Spleen (tissue), 11 donors: ENCODE measurements around the gene GIMD1. TPM values are rescaled to one million over a fixed set of nuclear protein-coding genes. Genes with fewer than 3 reads are reported as not detected.

Experiments
- DNase-seq: peaks from one replicate; pipeline ENCODE4 v3.0.0-alpha.2; 2020
- H3K27ac ChIP-seq, 8 donors: fragments of 200-600 bp; sonication (generic) in 7 of 8; 1 replicate in 4 of 8; 2 replicates in 4 of 8; pipeline versions ENCODE4 v1.5.0 to v1.8.0; 2016 to 2021; ENCODE audit warnings: inconsistent platforms in 4 of 8, mild to moderate bottlenecking in 4 of 8, moderate library complexity in 1 of 8
- H3K27me3 ChIP-seq, 7 donors: fragments of 200-600 bp; sonication (generic) in 6 of 7; replicated peaks in 1 of 7; 1 replicate in 4 of 7; 2 replicates in 3 of 7; pipeline versions ENCODE4 v1.5.0 to v1.8.0; 2016 to 2021; ENCODE audit warnings: inconsistent platforms in 3 of 7, mild to moderate bottlenecking in 1 of 7
- H3K36me3 ChIP-seq, 6 donors: fragments of 200-600 bp; sonication (generic) in 5 of 6; 1 replicate in 4 of 6; 2 replicates in 2 of 6; pipeline versions ENCODE4 v1.5.0 to v1.8.0; 2016 to 2021; ENCODE audit warnings: inconsistent platforms in 2 of 6
- H3K4me1 ChIP-seq, 6 donors: fragments of 200-600 bp; sonication (generic) in 5 of 6; 1 replicate in 3 of 6; 2 replicates in 3 of 6; pipeline versions ENCODE4 v1.5.0 to v1.8.0; 2016 to 2021; ENCODE audit warnings: inconsistent platforms in 3 of 6
- H3K4me3 ChIP-seq, 8 donors: fragments of 200-600 bp; sonication (generic) in 7 of 8; 1 replicate in 4 of 8; 2 replicates in 4 of 8; pipeline versions ENCODE4 v1.5.0 to v1.8.0; 2016 to 2021; ENCODE audit warnings: inconsistent platforms in 4 of 8, mild to moderate bottlenecking in 4 of 8, moderate library complexity in 2 of 8
- H3K9me3 ChIP-seq, 8 donors: fragments of 200-600 bp; sonication (generic) in 7 of 8; 1 replicate in 4 of 8; 2 replicates in 4 of 8; pipeline versions ENCODE4 v1.5.0 to v1.8.0; 2016 to 2021; ENCODE audit warnings: inconsistent platforms in 4 of 8
- CTCF ChIP-seq, 11 experiments: fragments of 200-600 bp in 7 of 11; fragments of 450-650 bp in 4 of 11; sonication (generic) in 4 of 11; IDR thresholded peaks in 8 of 11; conservative IDR thresholded peaks in 3 of 11; 1 replicate in 7 of 11; 2 replicates in 4 of 11; pipeline versions ENCODE4 v1.4.0 to v1.8.0; 2016 to 2021; ENCODE audit warnings: antibody characterized with exemption in 11 of 11, inconsistent platforms in 4 of 11, mild to moderate bottlenecking in 1 of 11
- POLR2A ChIP-seq, 3 donors: fragments of 450-650 bp; IDR thresholded peaks; one replicate each; pipeline ENCODE4 v1.5.1; 2017; ENCODE audit warnings: antibody characterized with exemption in 3 of 3, mild to moderate bottlenecking in 1 of 3
- POLR2AphosphoS5 ChIP-seq, 3 donors: sonication (generic); formaldehyde crosslinking; IDR thresholded peaks; one replicate each; pipeline ENCODE4 v1.5.1; 2017; ENCODE audit warnings: antibody characterized with exemption in 3 of 3
- WGBS, 5 donors: extraction: QIAGEN DNeasy Blood & Tissue Kit in 3 of 5; methylation state at CpG; one replicate each; pipeline versions ENCODE4 v1.1.5 to v1.1.7; 2013 to 2018; 5-methylcytosine and 5-hydroxymethylcytosine counted together
- intact Hi-C: fragments of 100-400 bp; cut with DNase I; formaldehyde crosslinking; loops from one replicate; pipeline ENCODE4 v1.15.0; 2023; ENCODE audit warnings: low total_unique reads
- polyA plus RNA-seq, 3 donors: library from polyadenylated mRNA; stranded (reverse); fragments of 200-250 nt; gene quantifications; one replicate each; pipeline ENCODE4 v1.2.1, GENCODE V29; 2013
- total RNA-seq, 7 donors: library from RNA; depleted of rRNA in 3 of 7; stranded (reverse); fragments of >200 nt in 3 of 7; fragmentation: NEBNext Ultra II Directional in 4 of 7; extraction: Animal tissue kit (Norgen Biotek cat#: 25700) in 4 of 7; gene quantifications; one replicate each; pipeline versions ENCODE4 v1.1.0 to v1.2.1, GENCODE V29; 2016 to 2021
- donor health status: healthy with polysubstance abuse.
- donor health status: DM: no; HTN: no; CAD: no; lungs with moderate emphysema.
- donor health status: DM: no; HTN: no; CAD: no.
- donor health status: Bipolar disorder and iron deficiency.
- donor health status: healthy.
- donor health status: DM: no; HTN: no; CAD: no.
- donor health status: DM: yes; HTN: yes; CAD: no.

GIMD1 gene
- total and polyA plus RNA-seq, 10 donors, result not detected

DNA sequence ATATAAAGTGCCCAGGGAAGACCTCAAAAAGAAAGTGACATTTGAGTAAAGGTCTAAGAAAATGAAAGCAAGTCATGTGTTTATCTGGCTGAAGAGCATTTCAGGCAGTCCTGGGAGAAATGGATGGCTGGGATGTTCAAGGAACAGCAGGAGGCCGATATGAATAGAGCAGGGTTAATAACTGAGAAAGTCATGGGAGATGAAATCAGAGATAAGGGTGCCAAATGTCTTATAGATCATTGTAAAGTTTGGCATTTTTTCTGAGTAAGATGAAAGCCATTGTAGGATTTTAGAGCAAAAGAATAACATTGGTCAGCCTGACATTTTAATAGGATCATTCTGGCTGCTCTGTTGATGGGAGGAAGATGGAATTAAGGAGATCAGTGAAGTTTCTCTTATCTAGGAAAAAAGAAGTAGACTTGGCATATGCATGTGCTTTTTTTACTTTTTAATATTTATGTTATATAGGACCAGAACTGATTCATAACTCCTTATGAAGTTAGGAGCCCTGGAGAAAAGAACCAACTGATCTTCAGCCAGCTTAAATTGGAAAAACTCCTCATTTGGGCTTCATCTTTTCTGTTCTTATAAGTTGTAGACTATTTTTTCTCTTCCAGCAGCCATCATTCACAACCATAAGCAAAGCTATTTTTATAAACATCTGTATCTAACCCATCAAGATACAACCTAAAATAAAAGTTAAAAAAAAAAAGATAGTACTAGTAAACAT lies 33.7 kb downstream of the GIMD1 start:
- 91 to 97% (median 94%) methylated on average over 1 of the region's 1 CpG for WGBS, 5 donors
- TF ChIP-seq POLR2AphosphoS5 (IDR thresholded peaks at IDR 0.05) (no peak), POLR2A (IDR thresholded peaks at IDR 0.05) (no peak), CTCF (IDR thresholded peaks at IDR 0.05 in 8 of 11, conservative IDR thresholded peaks at IDR 0.05 in 3 of 11) (no peak)
- no peak for DNase-seq
- no peak overlapping the region for H3K4me3 ChIP-seq
- H3K36me3 ChIP-seq, result peaks cover 8 to 100% (median 86%) of the 10 kb centered on the region in 6 donors
- intact Hi-C loops, result no loop called here
- no peaks in the 10 kb centered on the region for H3K4me1 ChIP-seq
- no peaks in the 10 kb centered on the region for H3K27me3 ChIP-seq
- H3K9me3 ChIP-seq, result peaks cover 0 to 20% (median 16%) of the 10 kb centered on the region in 8 donors
- H3K27ac ChIP-seq, result no peak overlapping the region

GRCh38 chr4:106333186-106333585 lies 35.4 kb downstream of the GIMD1 start:
- Histone ChIP-seq H3K27ac (no peak overlapping the region), H3K27me3 (no peaks in the 10 kb centered on the region), H3K4me1 (no peaks in the 10 kb centered on the region), H3K9me3 (peaks cover 0 to 13% (median 12%) of the 10 kb centered on the region in 8 donors), H3K36me3 (peaks cover 5 to 100% (median 85%) of the 10 kb centered on the region in 6 donors), H3K4me3 (no peak overlapping the region)
- DNase-seq, result no peak
- TF ChIP-seq CTCF (IDR thresholded peaks at IDR 0.05 in 8 of 11, conservative IDR thresholded peaks at IDR 0.05 in 3 of 11) (no peak), POLR2A (IDR thresholded peaks at IDR 0.05) (no peak), POLR2AphosphoS5 (IDR thresholded peaks at IDR 0.05) (no peak)
- intact Hi-C loops, result no loop called here
- WGBS, 5 donors, result 93 to 98% (median 96%) methylated on average over 5 of the region's 5 CpGs

GRCh38 chr4:106329041-106329618 lies 39.4 kb downstream of the GIMD1 start:
- no peaks in the 10 kb centered on the region for H3K27me3 ChIP-seq
- no peak for DNase-seq
- TF ChIP-seq POLR2AphosphoS5 (IDR thresholded peaks at IDR 0.05) (no peak), CTCF (IDR thresholded peaks at IDR 0.05 in 8 of 11, conservative IDR thresholded peaks at IDR 0.05 in 3 of 11) (peak in 6 of 11 experiments; percentile 10 to 58 (median 36))
- no peak overlapping the region for H3K4me3 ChIP-seq
- intact Hi-C loops, result no loop called here
- no peaks in the 10 kb centered on the region for H3K9me3 ChIP-seq
- 32 to 61% (median 49%) methylated on average over 1 of the region's 1 CpG for WGBS, 5 donors
- no peak overlapping the region for H3K27ac ChIP-seq
- H3K36me3 ChIP-seq, result peaks cover 0 to 99% (median 77%) of the 10 kb centered on the region in 6 donors
- H3K4me1 ChIP-seq, result peaks cover 0 to 8% (median 0%) of the 10 kb centered on the region in 6 donors

DNA sequence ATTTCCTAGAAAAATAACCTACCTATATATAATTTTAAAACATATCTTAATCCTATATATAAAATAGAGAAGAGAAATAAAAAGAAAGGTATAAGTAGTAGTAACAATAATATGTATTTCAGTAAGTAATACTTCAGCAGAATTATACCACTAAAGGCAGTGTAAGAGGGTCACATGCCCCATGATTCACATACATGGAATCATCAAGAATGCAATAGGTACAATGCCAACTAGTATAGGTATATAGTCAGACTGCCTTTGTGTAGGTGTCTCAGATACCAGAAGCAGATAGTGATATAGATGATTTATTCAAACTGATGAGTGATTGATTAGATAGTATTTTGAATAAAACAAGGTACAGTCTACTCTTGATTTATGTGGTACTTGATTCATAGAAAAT lies 42.8 kb downstream of the GIMD1 start:
- peaks cover 0 to 84% (median 52%) of the 10 kb centered on the region in 6 donors for H3K36me3 ChIP-seq
- peaks cover 0 to 4% (median 0%) of the 10 kb centered on the region in 8 donors for H3K9me3 ChIP-seq
- no peak overlapping the region for H3K4me3 ChIP-seq
- H3K4me1 ChIP-seq, result peaks cover 0 to 26% (median 3%) of the 10 kb centered on the region in 6 donors
- no peak overlapping the region for H3K27ac ChIP-seq
- TF ChIP-seq CTCF (IDR thresholded peaks at IDR 0.05 in 8 of 11, conservative IDR thresholded peaks at IDR 0.05 in 3 of 11) (no peak), POLR2AphosphoS5 (IDR thresholded peaks at IDR 0.05) (no peak), POLR2A (IDR thresholded peaks at IDR 0.05) (no peak)
- intact Hi-C loops, result no loop called here
- DNase-seq, result no peak
- no peaks in the 10 kb centered on the region for H3K27me3 ChIP-seq
